DMS79 (cell line): ENCODE data around the gene WFDC12.
A peak's percentile ranks its signal among the peaks of the same experiment; 100 is the strongest.
"Not testable (repeated sequence)": the region's sequence is repeated elsewhere in the genome, so short reads cannot be mapped to it uniquely, and the experiment has no call there.

ENCODE experiments used
- DNase-seq: peaks from one replicate; lab custom pipeline; 2025; lab: John Stamatoyannopoulos, UW

Gene WFDC12

DNA sequence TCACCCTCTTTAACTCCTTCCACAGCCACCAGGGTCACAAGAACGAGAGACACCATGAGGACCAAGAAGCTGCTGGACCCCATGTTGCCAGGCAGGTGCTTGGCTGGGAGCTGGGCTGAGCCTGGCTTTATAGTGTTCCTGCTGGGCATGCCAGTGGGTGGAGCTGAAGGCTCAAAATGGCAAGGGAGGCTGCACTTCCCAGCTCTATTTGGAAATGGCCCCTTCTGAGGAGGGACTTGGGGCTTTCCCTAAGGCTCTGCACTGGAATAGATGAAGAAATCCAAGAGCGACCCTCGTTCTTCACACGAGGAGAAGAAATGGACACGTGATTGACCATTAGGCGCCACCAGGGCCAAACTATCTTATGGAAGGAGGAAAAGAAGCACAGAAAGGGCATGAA lies at the start of gene WFDC12:
Gene WFDC12 (minus strand): TSS at position 101 of the 400 bp plus-strand sequence. CDS start 18 bp downstream, at position 83.
- no peak for DNase-seq

- DNase-seq = no peak
Observed at GRCh38 chr20:45173522-45173921, 49.3 kb upstream of the WFDC12 start.

- no peak for DNase-seq
Observed at GRCh38 chr20:45164906-45165305, 40.6 kb upstream of the WFDC12 start.

- DNase-seq = no peak
Observed at GRCh38 chr20:45163083-45163803, 39.0 kb upstream of the WFDC12 start.

GRCh38 chr20:45157962-45158361 lies 33.7 kb upstream of the WFDC12 start:
- peak; percentile 0 for DNase-seq

DNA sequence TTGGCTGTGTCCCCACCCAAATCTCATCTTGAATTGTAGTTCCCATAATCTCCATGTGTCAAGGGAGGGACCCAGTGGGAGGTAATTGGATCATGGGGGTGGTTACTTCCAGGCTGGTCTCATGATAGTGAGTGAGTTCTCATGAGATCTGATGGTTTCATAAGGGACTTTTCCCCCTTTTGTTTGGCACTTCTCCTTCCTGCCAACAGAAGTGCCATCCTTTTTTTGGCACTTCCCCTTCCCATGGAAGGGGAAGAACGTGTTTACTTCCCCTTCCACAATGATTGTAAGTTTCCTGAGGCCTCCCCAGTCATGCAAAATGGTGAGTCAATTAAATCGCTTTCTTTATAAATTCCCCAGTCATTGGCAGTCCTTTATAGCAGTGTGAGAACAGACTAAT lies 32.4 kb upstream of the WFDC12 start:
- no peak for DNase-seq

- DNase-seq = not testable (repeated sequence)
Observed at GRCh38 chr20:45154794-45155193, 30.5 kb upstream of the WFDC12 start.

DNA sequence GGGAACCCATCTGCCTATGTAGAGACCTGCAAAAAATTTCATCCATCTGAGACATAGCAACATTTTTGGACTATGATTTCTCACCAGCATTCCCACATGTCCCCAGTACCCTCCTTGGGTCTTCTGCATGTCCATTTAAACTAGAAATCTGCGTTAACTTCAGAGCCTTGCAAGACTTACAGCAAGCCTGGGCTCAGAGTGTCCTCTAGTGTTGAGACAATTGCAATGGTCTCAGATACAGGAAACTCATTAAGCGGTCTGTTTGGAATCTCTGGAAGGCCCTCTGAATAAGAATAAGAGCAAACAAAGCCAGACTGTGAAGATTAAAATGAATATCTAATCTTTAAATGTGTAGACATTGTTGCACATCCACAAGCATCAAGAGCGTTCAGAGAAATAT lies 29.9 kb upstream of the WFDC12 start:
- no peak for DNase-seq

- DNase-seq = no peak
Observed at GRCh38 chr20:45153752-45154151, 29.5 kb upstream of the WFDC12 start.

DNA sequence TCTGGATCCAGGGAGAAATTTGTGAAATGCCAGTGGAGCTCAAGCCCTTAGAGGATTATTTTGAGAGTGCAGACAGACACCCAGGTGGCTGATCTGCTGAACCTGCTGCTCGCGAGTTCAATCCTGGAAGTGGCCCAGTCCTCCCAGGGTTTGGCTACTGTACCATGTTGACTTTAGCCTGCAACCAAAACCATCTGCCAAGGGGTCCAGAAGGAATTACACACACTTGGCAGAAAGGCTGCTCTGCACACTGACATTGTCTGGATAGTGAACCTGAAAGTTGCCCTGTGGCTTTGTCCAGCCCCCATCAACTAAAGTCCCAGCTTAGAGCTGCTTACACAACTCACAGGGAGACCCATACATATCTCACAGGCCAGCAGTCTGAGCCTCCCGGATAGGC lies 28.9 kb upstream of the WFDC12 start:
- no peak for DNase-seq

DNA sequence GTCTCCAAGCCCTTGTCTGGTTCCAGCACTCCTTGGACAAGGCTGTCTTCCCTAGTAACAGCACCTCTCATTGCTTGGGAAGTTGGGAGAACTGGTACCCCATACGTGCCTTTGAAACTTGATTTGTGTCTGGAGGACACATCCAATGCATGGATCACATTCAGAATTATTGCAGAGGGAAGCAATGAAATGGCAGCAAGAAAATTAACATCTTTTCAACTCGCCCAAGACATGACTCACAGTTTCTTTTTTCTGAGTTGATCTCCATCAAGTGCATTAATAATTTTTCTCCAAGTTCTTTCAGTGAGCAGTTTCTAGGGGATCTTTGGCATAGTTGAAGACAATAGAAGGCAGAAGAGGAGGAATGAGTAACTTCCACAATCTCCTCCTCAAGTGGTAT lies 28.1 kb upstream of the WFDC12 start:
- DNase-seq = no peak

DNA sequence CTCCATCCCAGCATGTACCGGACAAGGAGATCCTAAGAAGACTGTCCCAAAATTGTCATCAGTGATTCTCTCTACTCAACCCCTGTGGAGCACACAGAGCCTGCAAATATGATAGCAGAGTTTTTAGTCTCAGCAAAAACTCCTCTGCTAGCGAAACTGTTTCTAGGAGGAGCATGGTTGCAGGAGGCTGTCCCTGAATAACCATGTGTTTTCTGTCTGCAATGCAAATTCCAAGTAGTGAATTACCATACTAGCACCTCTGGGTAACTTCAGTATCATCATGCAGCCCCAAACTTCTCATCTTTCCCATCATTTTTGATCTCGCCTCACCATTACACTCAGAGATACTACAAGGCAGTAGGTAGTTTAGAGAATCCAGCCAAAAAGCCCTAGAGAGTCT lies 24.8 kb upstream of the WFDC12 start:
- no peak for DNase-seq

DNA sequence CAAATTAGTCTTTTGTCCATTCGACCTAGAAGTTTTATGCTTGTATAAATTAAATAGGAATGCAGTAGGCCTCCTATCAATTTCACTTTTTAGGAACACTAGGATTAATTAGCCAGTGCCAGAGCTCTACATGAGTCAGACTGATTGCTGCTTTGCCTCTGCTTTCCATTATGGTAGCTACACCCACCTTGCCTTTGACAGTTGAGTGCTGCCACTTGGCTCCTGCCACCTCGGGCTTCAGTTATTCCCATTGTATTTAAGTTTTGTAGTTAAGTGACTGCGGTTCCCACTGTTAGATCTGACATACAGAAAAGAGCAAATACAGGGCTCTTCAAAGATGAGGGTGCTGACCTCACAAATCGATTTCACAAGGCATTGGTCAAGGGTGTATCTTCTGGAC lies 16.6 kb upstream of the WFDC12 start:
- DNase-seq = no peak

DNA sequence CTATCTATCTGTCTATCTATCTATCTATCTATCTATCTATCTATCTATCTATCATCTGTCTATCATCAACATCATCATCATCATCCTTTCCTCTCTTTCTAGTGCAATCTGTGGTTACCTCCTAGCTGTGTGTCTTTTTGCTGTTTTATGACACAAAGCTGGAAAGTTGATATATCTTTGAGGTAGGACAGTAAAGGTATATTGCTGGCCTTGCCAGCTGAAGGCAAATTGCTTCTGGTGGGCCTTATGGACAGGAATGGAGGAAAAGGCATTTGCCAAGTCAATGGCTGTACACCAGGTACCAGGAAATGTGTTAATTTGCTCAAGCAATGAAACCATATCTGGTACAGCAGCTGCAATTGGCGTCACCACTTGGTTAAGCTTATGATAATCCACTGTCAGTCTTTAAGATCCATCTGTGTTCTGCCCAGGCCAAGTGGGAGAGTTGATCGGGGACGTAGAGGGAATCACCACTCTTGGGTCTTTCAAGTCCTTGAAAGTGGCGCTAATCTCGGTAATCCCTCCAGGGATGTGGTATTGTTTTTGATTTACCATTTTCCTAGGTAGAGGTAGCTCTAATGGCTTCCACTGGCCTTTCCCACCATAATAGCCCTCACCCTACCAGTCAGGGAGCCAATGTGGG lies 15.6 kb upstream of the WFDC12 start:
- not testable (repeated sequence) for DNase-seq

GRCh38 chr20:45138561-45139300 lies 14.5 kb upstream of the WFDC12 start:
- DNase-seq = no peak

- DNase-seq = no peak
Observed at GRCh38 chr20:45136911-45137310, 12.6 kb upstream of the WFDC12 start.

GRCh38 chr20:45128099-45128498 lies 3.8 kb upstream of the WFDC12 start:
- no peak for DNase-seq

GRCh38 chr20:45121388-45121787 lies 2.9 kb downstream of the WFDC12 start:
- DNase-seq = no peak

GRCh38 chr20:45119556-45120266 lies 4.6 kb downstream of the WFDC12 start:
- no peak for DNase-seq

- DNase-seq = no peak
Observed at GRCh38 chr20:45118028-45118427, 6.2 kb downstream of the WFDC12 start.

- no peak for DNase-seq
Observed at GRCh38 chr20:45117581-45117980, 6.7 kb downstream of the WFDC12 start.

DNA sequence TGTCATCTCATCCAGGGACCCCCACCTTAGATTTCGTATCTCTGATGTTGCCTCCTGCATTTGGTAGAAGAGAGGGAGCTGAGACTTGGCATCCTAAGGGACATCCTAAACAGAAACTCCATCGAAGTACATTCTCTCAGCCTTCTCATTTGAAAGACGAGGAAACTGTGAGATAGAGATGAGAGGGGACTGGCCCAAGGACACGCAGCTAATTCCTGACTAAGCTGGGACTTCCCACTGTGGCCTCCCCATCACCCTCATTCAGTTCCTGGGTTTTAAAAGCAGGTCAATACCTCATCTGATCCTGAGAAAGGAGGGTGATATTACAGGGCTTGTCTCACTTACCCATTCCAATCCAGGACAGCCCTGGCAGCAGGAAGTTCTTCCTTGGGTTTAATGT lies 8.4 kb downstream of the WFDC12 start:
- no peak for DNase-seq
